Osteoblast (primary cell): Measurements from ENCODE around the gene TMPRSS9. TPM values are rescaled to one million over a fixed set of nuclear protein-coding genes. Genes with fewer than 3 reads are reported as not detected.
"Not testable (repeated sequence)": the region's sequence is repeated elsewhere in the genome, so short reads cannot be mapped to it uniquely, and the experiment has no call there.

Experiments used
- DNase-seq: peaks from one replicate; pipeline ENCODE4 v3.0.0; 2011; ENCODE audit warnings: low spot score, mixed read lengths; ENCODE audit not compliant: insufficient read length; ENCODE audit errors: missing footprints
- H2AFZ ChIP-seq: 2 replicates; pipeline ENCODE4 v1.6.0; 2011; ENCODE audit warnings: mild to moderate bottlenecking, low read length
- H3K27ac ChIP-seq: 2 replicates; pipeline ENCODE4 v1.5.1; 2011; ENCODE audit warnings: mild to moderate bottlenecking, low read depth, low read length, moderate library complexity
- H3K27me3 ChIP-seq: 2 replicates; pipeline ENCODE4 v1.6.0; 2012; ENCODE audit warnings: mild to moderate bottlenecking, control low read depth, inconsistent platforms, low read length, moderate library complexity; ENCODE audit not compliant: insufficient read depth
- H3K36me3 ChIP-seq: 2 replicates; pipeline ENCODE4 v1.5.1; 2011; ENCODE audit warnings: mild to moderate bottlenecking, low read length, control low read depth, moderate library complexity; ENCODE audit not compliant: insufficient read depth
- H3K4me1 ChIP-seq: 2 replicates; pipeline ENCODE4 v1.5.1; 2011; ENCODE audit warnings: mild to moderate bottlenecking, low read length, control low read depth, moderate library complexity; ENCODE audit not compliant: insufficient read depth
- H3K4me2 ChIP-seq: 2 replicates; pipeline ENCODE4 v1.6.0; 2011; ENCODE audit warnings: mild to moderate bottlenecking, low read length; ENCODE audit not compliant: insufficient read depth
- H3K4me3 ChIP-seq: fragments of 200-600 bp; sonication (generic); 3 replicates; pipeline ENCODE4 v1.5.1; 2012; ENCODE audit warnings: mild to moderate bottlenecking, low read length, inconsistent platforms; ENCODE audit not compliant: insufficient read depth
- H3K79me2 ChIP-seq: 2 replicates; pipeline ENCODE4 v1.6.0; 2012; ENCODE audit warnings: mild to moderate bottlenecking, low read length, control low read depth, inconsistent platforms; ENCODE audit not compliant: insufficient read depth
- H3K9me3 ChIP-seq: 2 replicates; pipeline ENCODE4 v1.5.1; 2011; ENCODE audit warnings: low read depth, low read length, control low read depth
- H4K20me1 ChIP-seq: 2 replicates; pipeline ENCODE4 v1.6.0; 2012; ENCODE audit warnings: mild to moderate bottlenecking, low read length, control low read depth; ENCODE audit not compliant: insufficient read depth
- CTCF ChIP-seq: IDR thresholded peaks from 2 replicates; pipeline ENCODE4 v1.5.1; 2011; ENCODE audit warnings: mild to moderate bottlenecking, low read depth, low read length, moderate library complexity; ENCODE audit errors: extremely low read depth
- total RNA-seq: library from RNA; depleted of rRNA; stranded (reverse); fragments of >200 nt; gene quantifications from 2 replicates; pipeline ENCODE4 v1.2.3, GENCODE V29; 2012

TMPRSS9 gene
- total RNA-seq, 1 donor, result 1.1 TPM

- Histone ChIP-seq H4K20me1 (no peaks in the 10 kb centered on the region), H3K27me3 (peaks cover 6% of the 10 kb centered on the region), H3K4me3 (no peak overlapping the region)
These were observed 27.6 kb downstream of the TMPRSS9 start for GRCh38 chr19:2387367-2388288.

GRCh38 chr19:2389594-2389993, 29.5 kb downstream of the TMPRSS9 start:
- Histone ChIP-seq H3K9me3 (no peaks in the 10 kb centered on the region), H3K27ac (no peak overlapping the region), H4K20me1 (no peaks in the 10 kb centered on the region), H3K4me2 (no peak overlapping the region), H3K79me2 (no peaks in the 10 kb centered on the region), H3K4me3 (no peak overlapping the region), H3K4me1 (peaks cover 3% of the 10 kb centered on the region), H3K36me3 (no peaks in the 10 kb centered on the region), H3K27me3 (peaks cover 6% of the 10 kb centered on the region), H2AFZ (no peak overlapping the region)
- DNase-seq, result peak; percentile 41
- TF ChIP-seq CTCF, result no peak

More at GRCh38 chr19:2387367-2388288, 27.6 kb downstream of the TMPRSS9 start:
- Histone ChIP-seq H3K4me1 (peaks cover 9% of the 10 kb centered on the region), H3K79me2 (no peaks in the 10 kb centered on the region), H3K4me2 (no peak overlapping the region), H3K9me3 (no peaks in the 10 kb centered on the region), H3K27ac (no peak overlapping the region), H2AFZ (no peak overlapping the region), H3K36me3 (no peaks in the 10 kb centered on the region)
- DNase-seq, result no peak
- TF ChIP-seq CTCF, result no peak

GRCh38 chr19:2391118-2391725, 31.2 kb downstream of the TMPRSS9 start:
- no peak overlapping the region for H3K4me3 ChIP-seq
- H3K79me2 ChIP-seq, result no peaks in the 10 kb centered on the region
- no peaks in the 10 kb centered on the region for H4K20me1 ChIP-seq
- TF ChIP-seq CTCF, result peak; percentile 88
- H3K4me2 ChIP-seq, result no peak overlapping the region
- peak; percentile 84 for DNase-seq
- H3K9me3 ChIP-seq, result no peaks in the 10 kb centered on the region
- H3K36me3 ChIP-seq, result no peaks in the 10 kb centered on the region
- peaks cover 6% of the 10 kb centered on the region for H3K27me3 ChIP-seq
- H2AFZ ChIP-seq, result no peak overlapping the region
- H3K4me1 ChIP-seq, result peaks cover 6% of the 10 kb centered on the region
- no peak overlapping the region for H3K27ac ChIP-seq

- no peak for TF ChIP-seq CTCF
- Histone ChIP-seq H3K4me2 (no peak overlapping the region), H4K20me1 (no peaks in the 10 kb centered on the region), H3K79me2 (no peaks in the 10 kb centered on the region), H3K9me3 (no peaks in the 10 kb centered on the region), H3K27me3 (peaks cover 6% of the 10 kb centered on the region), H3K4me1 (peaks cover 6% of the 10 kb centered on the region), H3K27ac (no peak overlapping the region), H2AFZ (no peak overlapping the region), H3K4me3 (no peak overlapping the region), H3K36me3 (no peaks in the 10 kb centered on the region)
- DNase-seq, result no peak
These were observed 32.3 kb downstream of the TMPRSS9 start for GRCh38 chr19:2392366-2392765.

GRCh38 chr19:2392899-2393298, 32.8 kb downstream of the TMPRSS9 start:
- H3K9me3 ChIP-seq, H3K79me2 ChIP-seq, H3K4me3 ChIP-seq, H3K4me1 ChIP-seq, H3K27ac ChIP-seq, H4K20me1 ChIP-seq, H2AFZ ChIP-seq, DNase-seq, H3K27me3 ChIP-seq, H3K4me2 ChIP-seq, H3K36me3 ChIP-seq: not testable (repeated sequence)
